GM12878 (cell line): ENCODE data around the gene CLTRN. TPM values are rescaled to one million over a fixed set of nuclear protein-coding genes. Genes with fewer than 3 reads are reported as not detected.
A peak's percentile ranks its signal among the peaks of the same experiment; 100 is the strongest.

Source experiments
- ATF3 ChIP-seq: IDR thresholded peaks from 2 replicates; pipeline ENCODE4 v1.6.1; 2011; ENCODE audit warnings: low read depth, mild to moderate bottlenecking, low read length, moderate library complexity, borderline replicate concordance; ENCODE audit errors: extremely low read depth
- BHLHE40 ChIP-seq, 2 experiments: fragments of 450-650 bp in 1 of 2; IDR thresholded peaks; 2 replicates each; pipeline ENCODE4 v1.6.1; 2011 to 2017; ENCODE audit warnings: low read depth in 2 of 2, borderline replicate concordance in 1 of 2, improper control_type of control experiment in 1 of 2, low read length in 1 of 2, mild to moderate bottlenecking in 1 of 2
- BRCA1 ChIP-seq: IDR thresholded peaks from 2 replicates; pipeline ENCODE4 v1.6.1; 2011; ENCODE audit warnings: low read depth, low read length, improper control_type of control experiment
- CBX3 ChIP-seq: fragments of 200-600 bp; sonication (generic); IDR thresholded peaks from 2 replicates; pipeline ENCODE4 v1.6.1; 2016; ENCODE audit warnings: low read depth, borderline replicate concordance
- EP300 ChIP-seq, 2 experiments: fragments of 150-350 bp in 1 of 2; IDR thresholded peaks; 2 replicates each; pipeline ENCODE4 v1.6.1; 2011 to 2012; ENCODE audit warnings: low read depth in 2 of 2, low read length in 2 of 2, borderline replicate concordance in 1 of 2, improper control_type of control experiment in 1 of 2, inconsistent platforms in 1 of 2; ENCODE audit not compliant: control insufficient read depth in 1 of 2
- HDAC6 ChIP-seq: fragments of 200-600 bp; sonication (generic); IDR thresholded peaks from one replicate; pipeline ENCODE4 v1.8.0; 2017; ENCODE audit warnings: antibody characterized with exemption; ENCODE audit not compliant: unreplicated experiment
- HDGF ChIP-seq: fragments of 450-650 bp; IDR thresholded peaks from 2 replicates; pipeline ENCODE4 v1.6.1; 2016; ENCODE audit warnings: antibody characterized with exemption
- JUND ChIP-seq: IDR thresholded peaks from 2 replicates; pipeline ENCODE4 v1.6.1; 2012; ENCODE audit warnings: low read depth, mild to moderate bottlenecking, low read length, improper control_type of control experiment, moderate library complexity
- LARP7 ChIP-seq: fragments of 450-650 bp; IDR thresholded peaks from 2 replicates; pipeline ENCODE4 v1.6.1; 2017; ENCODE audit warnings: mild to moderate bottlenecking
- MXI1 ChIP-seq: fragments of 150-350 bp; IDR thresholded peaks from 2 replicates; pipeline ENCODE4 v1.6.1; 2011; ENCODE audit warnings: low read depth, mild to moderate bottlenecking, inconsistent platforms, low read length, improper control_type of control experiment
- NBN ChIP-seq: fragments of 450-650 bp; IDR thresholded peaks from 2 replicates; pipeline ENCODE4 v1.6.1; 2016
- NR2C1 ChIP-seq: fragments of 450-650 bp; IDR thresholded peaks from 2 replicates; pipeline ENCODE4 v1.6.1; 2017; ENCODE audit warnings: antibody characterized with exemption, mild to moderate bottlenecking, moderate library complexity
- NR2F1 ChIP-seq: fragments of 450-650 bp; conservative IDR thresholded peaks from 2 replicates; pipeline ENCODE4 v1.6.1; 2017; ENCODE audit warnings: mild to moderate bottlenecking
- NRF1 ChIP-seq: conservative IDR thresholded peaks from 2 replicates; pipeline ENCODE4 v1.6.1; 2011; ENCODE audit warnings: mild to moderate bottlenecking, low read depth, low read length, improper control_type of control experiment
- PBX3 ChIP-seq: IDR thresholded peaks from 2 replicates; pipeline ENCODE4 v1.6.1; 2011; ENCODE audit warnings: mild to moderate bottlenecking, low read depth, low read length, moderate library complexity; ENCODE audit not compliant: insufficient replicate concordance
- RELA ChIP-seq: fragments of 450-650 bp; IDR thresholded peaks from 2 replicates; pipeline ENCODE4 v1.8.0; 2014; ENCODE audit warnings: borderline replicate concordance; ENCODE audit not compliant: partially characterized antibody
- SMARCA5 ChIP-seq: fragments of 450-650 bp; IDR thresholded peaks from 2 replicates; pipeline ENCODE4 v1.6.1; 2017; ENCODE audit warnings: mild to moderate bottlenecking
- SUPT20H ChIP-seq: IDR thresholded peaks from 2 replicates; pipeline ENCODE4 v1.6.1; 2011; ENCODE audit warnings: low read depth, mild to moderate bottlenecking, low read length, moderate library complexity, borderline replicate concordance; ENCODE audit not compliant: control insufficient read depth
- TARDBP ChIP-seq: IDR thresholded peaks from 2 replicates; pipeline ENCODE4 v1.6.1; 2016; ENCODE audit warnings: borderline replicate concordance
- ZBTB40 ChIP-seq: fragments of 450-650 bp; IDR thresholded peaks from 2 replicates; pipeline ENCODE4 v1.6.1; 2016; ENCODE audit warnings: mild to moderate bottlenecking, moderate library complexity, borderline replicate concordance
- polyA plus RNA-seq, 11 experiments: library from polyadenylated mRNA; depleted of rRNA in 4 of 11; unstranded in 6 of 11; stranded (reverse) in 5 of 11; fragments of >200 nt; fragmentation: Nextera tagmentation in 4 of 11; fragmentation: Illumina TruSeq in 1 of 11; extraction: Ambion mirVana in 4 of 11; extraction: Trizol in 1 of 11; gene quantifications; 1 replicate in 1 of 11; 2 replicates in 10 of 11; pipeline versions ENCODE4 v1.2.1 to v1.2.3, GENCODE V29; 2011 to 2016; ENCODE audit warnings: inconsistent platforms in 2 of 11, missing spikeins in 2 of 11, low read depth in 1 of 11
- total RNA-seq, 4 experiments: library from RNA; depleted of rRNA in 3 of 4; stranded (reverse); fragments of >200 nt in 3 of 4; fragmentation: Illumina TruSeq in 1 of 4; extraction: Trizol in 1 of 4; gene quantifications; 2 replicates each; pipeline versions ENCODE4 v1.2.1 to v1.2.3, GENCODE V29; 2013 to 2021
- TF ChIP-seq, protein P1 (sequence below): fragments of 450-650 bp; IDR thresholded peaks from 2 replicates; pipeline ENCODE4 v1.6.1; 2017; ENCODE audit warnings: mild to moderate bottlenecking, moderate library complexity

The CLTRN gene
- total and polyA plus RNA-seq, 10 of the 15 experiments (the other 5 are each of a cell fraction or from before 2014, with no cell fraction given): 0.13 to 0.75 (median 0.27) TPM; not detected in 1

DNA sequence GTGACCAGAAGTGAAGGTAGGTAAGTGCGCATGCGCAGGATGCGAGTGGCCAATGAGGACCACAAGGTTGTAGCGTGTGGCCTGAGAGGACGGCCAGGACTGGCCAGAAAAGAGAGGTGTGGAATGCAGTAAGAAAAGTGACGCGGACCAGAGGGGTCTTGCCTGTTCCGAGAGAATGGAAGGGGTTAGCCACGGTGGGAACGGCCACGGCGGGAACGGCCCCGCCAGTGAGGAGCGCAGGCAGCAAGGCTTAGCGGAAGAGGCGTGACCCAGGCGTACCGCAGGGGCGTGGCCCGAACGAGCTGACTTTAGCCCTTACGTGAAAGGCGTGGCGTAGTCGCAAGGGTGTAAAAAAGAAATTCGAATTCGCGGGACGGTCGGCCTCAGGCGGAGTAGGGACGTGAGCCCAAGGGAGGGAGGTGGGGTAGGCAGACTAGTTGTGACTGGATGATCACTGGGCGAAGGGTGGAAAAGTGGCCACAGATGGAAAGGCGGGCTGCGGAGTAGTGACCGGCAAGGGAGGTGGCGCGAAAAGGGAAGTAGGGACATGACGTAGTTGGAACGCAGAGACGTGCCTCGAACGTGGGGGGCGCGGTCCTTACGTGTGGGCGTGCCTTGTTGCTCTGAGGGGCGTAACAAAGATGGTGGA, 10.4 kb upstream of the CLTRN start (continued):
- TF ChIP-seq, protein P1, sequence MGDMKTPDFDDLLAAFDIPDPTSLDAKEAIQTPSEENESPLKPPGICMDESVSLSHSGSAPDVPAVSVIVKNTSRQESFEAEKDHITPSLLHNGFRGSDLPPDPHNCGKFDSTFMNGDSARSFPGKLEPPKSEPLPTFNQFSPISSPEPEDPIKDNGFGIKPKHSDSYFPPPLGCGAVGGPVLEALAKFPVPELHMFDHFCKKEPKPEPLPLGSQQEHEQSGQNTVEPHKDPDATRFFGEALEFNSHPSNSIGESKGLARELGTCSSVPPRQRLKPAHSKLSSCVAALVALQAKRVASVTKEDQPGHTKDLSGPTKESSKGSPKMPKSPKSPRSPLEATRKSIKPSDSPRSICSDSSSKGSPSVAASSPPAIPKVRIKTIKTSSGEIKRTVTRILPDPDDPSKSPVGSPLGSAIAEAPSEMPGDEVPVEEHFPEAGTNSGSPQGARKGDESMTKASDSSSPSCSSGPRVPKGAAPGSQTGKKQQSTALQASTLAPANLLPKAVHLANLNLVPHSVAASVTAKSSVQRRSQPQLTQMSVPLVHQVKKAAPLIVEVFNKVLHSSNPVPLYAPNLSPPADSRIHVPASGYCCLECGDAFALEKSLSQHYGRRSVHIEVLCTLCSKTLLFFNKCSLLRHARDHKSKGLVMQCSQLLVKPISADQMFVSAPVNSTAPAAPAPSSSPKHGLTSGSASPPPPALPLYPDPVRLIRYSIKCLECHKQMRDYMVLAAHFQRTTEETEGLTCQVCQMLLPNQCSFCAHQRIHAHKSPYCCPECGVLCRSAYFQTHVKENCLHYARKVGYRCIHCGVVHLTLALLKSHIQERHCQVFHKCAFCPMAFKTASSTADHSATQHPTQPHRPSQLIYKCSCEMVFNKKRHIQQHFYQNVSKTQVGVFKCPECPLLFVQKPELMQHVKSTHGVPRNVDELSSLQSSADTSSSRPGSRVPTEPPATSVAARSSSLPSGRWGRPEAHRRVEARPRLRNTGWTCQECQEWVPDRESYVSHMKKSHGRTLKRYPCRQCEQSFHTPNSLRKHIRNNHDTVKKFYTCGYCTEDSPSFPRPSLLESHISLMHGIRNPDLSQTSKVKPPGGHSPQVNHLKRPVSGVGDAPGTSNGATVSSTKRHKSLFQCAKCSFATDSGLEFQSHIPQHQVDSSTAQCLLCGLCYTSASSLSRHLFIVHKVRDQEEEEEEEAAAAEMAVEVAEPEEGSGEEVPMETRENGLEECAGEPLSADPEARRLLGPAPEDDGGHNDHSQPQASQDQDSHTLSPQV: no peak
- TF ChIP-seq CBX3: no peak
- TF ChIP-seq SUPT20H: no peak
- no peak; a peak in 1 of 4 replicates for TF ChIP-seq BHLHE40 (IDR thresholded peaks at IDR 0.05; ENCODE audit: borderline replicate concordance in 1 of 2, low read depth in 2 of 2, low read length in 1 of 2)
- no peak for TF ChIP-seq JUND
- peak; percentile 50 for TF ChIP-seq RELA
- TF ChIP-seq NBN: peak; percentile 99
- TF ChIP-seq PBX3: no peak
- no peak; the same call in 1 of the 2 replicates for TF ChIP-seq ZBTB40
- no peak for TF ChIP-seq SMARCA5
- peak; percentile 69 for TF ChIP-seq NRF1
- no peak for TF ChIP-seq HDAC6
- peak; percentile 99 for TF ChIP-seq HDGF
- TF ChIP-seq NR2F1: no peak
- no peak for TF ChIP-seq NR2C1
- no peak for TF ChIP-seq BRCA1
- no peak for TF ChIP-seq TARDBP
- no peak for TF ChIP-seq ATF3
- TF ChIP-seq LARP7: no peak
- peak; percentile 12 for TF ChIP-seq MXI1
- no peak for TF ChIP-seq EP300 (IDR thresholded peaks at IDR 0.05; ENCODE audit: borderline replicate concordance in 1 of 2, control insufficient read depth in 1 of 2, low read depth in 2 of 2, low read length in 2 of 2)
